ENCODE data around the gene ERC2.

Gene ERC2

GRCh38 chr3:55480911-55481743, 987.1 kb downstream of the ERC2 start:
- FAIRE-seq: no peak

DNA sequence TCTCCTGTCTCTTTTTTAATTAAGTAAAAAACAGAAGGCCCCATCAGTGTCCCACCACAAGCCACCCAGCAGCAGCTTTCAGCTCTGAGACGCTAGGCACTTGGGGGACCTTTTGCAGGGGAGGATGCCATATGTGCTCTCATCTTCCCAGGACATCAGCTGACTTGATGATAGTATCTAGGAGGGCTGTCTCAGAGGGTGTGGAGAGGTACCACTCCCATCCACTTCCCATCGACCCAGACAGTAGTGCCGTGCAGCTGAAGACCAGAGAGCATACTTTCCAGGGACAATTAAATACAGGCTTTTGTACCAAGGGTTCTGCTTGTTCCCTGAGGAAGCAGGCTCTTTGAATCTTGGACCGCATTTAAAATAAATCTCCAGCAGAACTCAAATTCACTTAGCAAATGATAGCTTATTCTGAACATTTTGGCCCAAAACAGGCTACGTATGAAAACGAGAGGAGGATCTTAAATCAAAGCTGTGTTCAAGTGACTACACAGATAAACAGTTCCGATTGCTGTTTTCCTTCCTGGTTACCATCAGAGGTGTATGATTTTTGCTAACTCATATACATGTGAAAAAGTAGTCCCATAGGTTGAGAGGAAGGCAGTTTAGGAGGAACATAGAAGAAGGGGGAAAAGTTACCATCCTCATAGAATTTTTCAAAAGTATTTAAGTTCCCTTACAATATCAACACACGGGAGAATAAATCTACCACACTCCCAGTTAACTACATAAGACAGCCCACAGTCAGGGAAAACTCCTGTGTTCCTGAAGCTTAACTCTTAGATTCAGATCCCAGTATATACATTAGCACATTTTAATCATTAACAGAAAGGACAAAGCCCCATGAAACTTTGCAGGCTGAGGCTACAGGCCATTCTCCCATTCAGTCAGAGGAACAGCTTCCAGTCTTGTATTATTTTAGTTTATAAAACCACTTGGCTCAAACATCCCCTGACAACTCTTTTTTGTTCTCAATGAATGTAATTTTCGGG, 990.7 kb downstream of the ERC2 start:
- no peak for FAIRE-seq

DNA sequence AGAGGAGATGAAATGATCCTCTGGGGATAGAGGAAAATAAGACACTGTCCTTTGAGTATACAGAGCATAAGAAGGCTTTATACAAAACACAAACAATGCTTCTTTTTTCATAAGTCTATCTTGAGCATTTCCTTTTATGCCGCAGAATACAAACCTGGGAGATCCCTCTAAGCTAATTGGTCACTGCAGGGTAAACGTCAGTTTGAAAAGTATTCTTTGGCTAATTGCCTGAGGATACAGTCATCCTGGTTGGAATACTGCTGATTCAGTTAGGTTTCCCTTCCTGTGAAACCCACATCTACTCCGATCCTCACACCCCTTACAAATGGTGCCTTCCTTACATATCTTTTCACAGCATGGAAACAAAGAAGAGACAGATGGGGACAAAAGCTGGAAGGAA, 991.8 kb downstream of the ERC2 start:
- FAIRE-seq: no peak

GRCh38 chr3:55474213-55474632, 994.0 kb downstream of the ERC2 start:
- no peak for FAIRE-seq

- no peak for FAIRE-seq
Observed at GRCh38 chr3:55473788-55474187, 994.5 kb downstream of the ERC2 start.

DNA sequence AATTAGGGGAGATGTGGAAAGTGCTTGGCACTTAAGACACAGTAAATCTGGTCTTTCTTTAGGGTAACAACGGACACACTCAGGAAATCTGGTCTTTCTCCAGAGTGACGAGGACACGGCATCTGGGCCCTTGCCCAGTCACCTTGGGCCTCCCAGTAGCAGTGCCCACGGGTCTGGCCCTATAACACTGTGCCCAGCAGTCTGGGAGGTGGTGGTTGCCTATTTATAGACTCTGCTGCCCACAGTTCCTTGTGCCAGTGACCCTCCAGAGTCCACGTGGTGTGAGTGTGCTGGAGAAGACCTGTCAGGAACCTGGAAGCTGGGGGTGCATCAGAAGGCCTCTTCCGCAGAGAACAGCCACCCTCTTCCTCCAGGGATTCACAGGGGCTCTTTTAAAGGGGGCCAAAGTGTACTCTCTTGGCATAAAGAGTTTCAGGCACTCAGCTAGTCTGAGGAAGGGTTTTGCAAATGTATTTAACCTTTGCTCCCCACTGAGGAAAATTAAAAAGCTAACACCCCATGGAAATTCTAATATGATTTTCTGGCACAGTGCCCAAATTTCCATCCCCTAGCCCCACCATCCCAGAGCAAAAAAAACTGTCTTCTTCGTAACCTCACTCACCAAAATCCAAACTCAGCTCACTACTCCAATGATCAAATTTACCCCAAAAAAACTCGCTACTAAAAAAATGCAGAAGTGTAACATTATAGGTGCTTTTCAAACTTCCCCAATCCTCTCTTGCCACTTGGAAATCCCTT, 996.6 kb downstream of the ERC2 start:
- no peak for FAIRE-seq

GRCh38 chr3:55471084-55471483, 997.2 kb downstream of the ERC2 start:
- no peak for FAIRE-seq

- no peak for FAIRE-seq
Observed at GRCh38 chr3:55469957-55470526, 998.2 kb downstream of the ERC2 start.

- FAIRE-seq: no peak
Observed at GRCh38 chr3:55468251-55468650, 1000.0 kb downstream of the ERC2 start.

GRCh38 chr3:55467099-55467498, 1001.2 kb downstream of the ERC2 start:
- FAIRE-seq: no peak

DNA sequence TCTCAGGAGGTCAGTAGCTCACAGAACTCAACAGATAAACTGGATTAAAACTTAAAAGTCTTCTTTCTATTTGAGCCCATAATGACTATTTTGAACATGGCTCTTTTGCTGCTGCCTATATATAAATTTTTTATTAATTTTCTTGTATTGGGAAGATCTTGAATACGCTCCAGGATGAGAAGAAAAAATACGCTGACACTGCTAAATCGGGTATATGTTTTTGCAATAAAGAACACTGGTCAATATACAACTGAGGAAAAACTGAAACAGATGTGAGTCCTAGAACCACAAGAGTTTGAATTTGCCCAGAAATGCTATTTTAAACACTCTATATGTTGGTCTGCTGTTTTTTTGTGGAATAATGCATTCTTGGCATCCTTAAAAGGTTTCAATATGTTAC, 1001.7 kb downstream of the ERC2 start:
- FAIRE-seq: no peak

GRCh38 chr3:55461896-55462295, 1006.4 kb downstream of the ERC2 start:
- FAIRE-seq: no peak

- FAIRE-seq: no peak
Observed at GRCh38 chr3:55459838-55460237, 1008.4 kb downstream of the ERC2 start.

Measured in A204.1 (cell line).